ENCODE data around the gene HAUS6. TPM values are rescaled to one million over a fixed set of nuclear protein-coding genes. Genes with fewer than 3 reads are reported as not detected.

HAUS6 gene
- total and polyA plus RNA-seq, 2 of the 4 experiments (the other 2 are of a cell fraction): 5.8 to 13.3 TPM

- H2AK5ac ChIP-seq (ENCODE audit: low read depth, low read length): no peak overlapping the region
- no peak overlapping the region for H2AK9ac ChIP-seq (replicated peaks; ENCODE audit: low read depth, low read length, poor library complexity)
- intact Hi-C loops (cut with micrococcal nuclease): no loop called here
- H2BK5ac ChIP-seq (ENCODE audit: low read depth, low read length, poor library complexity, severe bottlenecking): no peak overlapping the region
- ChIA-PET POLR2A (ENCODE audit: unreplicated experiment) (no interaction called here), CTCF (no interaction called here)
- no peak overlapping the region for H3K4me2 ChIP-seq (ENCODE audit: low read depth, low read length)
- ATAC-seq (ENCODE audit: low read depth) (no peak), DNase-seq (no peak)
- BruUV-seq (replicated peaks): no TSS peak
- no peaks in the 10 kb centered on the region for H3K9me3 ChIP-seq (ENCODE audit: control insufficient read depth, insufficient read depth, low read length)
- H4K5ac ChIP-seq (ENCODE audit: low read depth, low read length): no peak overlapping the region
- H4K20me1 ChIP-seq (ENCODE audit: insufficient read depth, low read length): no peaks in the 10 kb centered on the region
- no peak overlapping the region for H3K14ac ChIP-seq (replicated peaks; ENCODE audit: low read depth, low read length)
- H3K79me1 ChIP-seq (ENCODE audit: low read depth in 1 of 2, low read length in 2 of 2): no peaks in the 10 kb centered on the region
- H3K36me3 ChIP-seq (ENCODE audit: control insufficient read depth, insufficient read depth, low read length): no peaks in the 10 kb centered on the region
- dilution Hi-C loops (cut with HindIII; ENCODE audit: low sequenced_read_pairs, unreplicated experiment): no loop called here
- H2BK15ac ChIP-seq (ENCODE audit: low read depth, low read length): no peak overlapping the region
- no peak overlapping the region for H3K18ac ChIP-seq (ENCODE audit: low read depth, low read length)
- no peak overlapping the region for H3K4ac ChIP-seq (ENCODE audit: low read depth, low read length)
- H3K9me1 ChIP-seq (ENCODE audit: insufficient read depth, low read length): peaks cover 8% of the 10 kb centered on the region; the same call in 1 of the 2 replicates
- no peak overlapping the region for H2BK120ac ChIP-seq (ENCODE audit: low read depth, low read length)
- no peaks in the 10 kb centered on the region for H3K27me3 ChIP-seq (ENCODE audit: control insufficient read depth, insufficient read depth, low read length)
- H3K4me3 ChIP-seq (ENCODE audit: insufficient read depth, low read depth, low read length): no peak overlapping the region
- H3K9ac ChIP-seq (ENCODE audit: low read depth, low read length): no peak overlapping the region
- no peak overlapping the region for H3K23ac ChIP-seq (ENCODE audit: low read depth, low read length)
- H3K27ac ChIP-seq (ENCODE audit: insufficient read depth, low read length): no peak overlapping the region
- WGBS, 2 experiments (ENCODE audit: extremely low coverage in 2 of 2, insufficient read length in 1 of 2): no CpG with 5 or more reads among the region's 5 CpGs
- in situ Hi-C loops (cut with MboI; ENCODE audit: low sequenced_read_pairs): no loop called here
- no peak overlapping the region for H2BK20ac ChIP-seq (ENCODE audit: low read depth, low read length)
- peaks cover 4% of the 10 kb centered on the region for H3K4me1 ChIP-seq (ENCODE audit: control insufficient read depth, insufficient read depth, low read length)
- no peak overlapping the region for H4K91ac ChIP-seq (ENCODE audit: insufficient read depth, low read depth, low read length)
- no peak overlapping the region for H4K8ac ChIP-seq (ENCODE audit: low read depth in 2 of 2, low read length in 2 of 2)
- no peak overlapping the region for H2AFZ ChIP-seq (replicated peaks; ENCODE audit: low read length, poor library complexity)
- no peak overlapping the region for H3K56ac ChIP-seq (ENCODE audit: extremely low read depth, insufficient read depth, low read length)
- no peak for TF ChIP-seq BHLHE40 (IDR thresholded peaks at IDR 0.05; ENCODE audit: low read depth, low read length)
- no peak for TF ChIP-seq SMC3 (IDR thresholded peaks at IDR 0.05; ENCODE audit: low read depth, low read length)
- no peak for TF ChIP-seq RAD21 (IDR thresholded peaks at IDR 0.05; ENCODE audit: low read length)
- TF ChIP-seq MXI1 (IDR thresholded peaks at IDR 0.05; ENCODE audit: borderline replicate concordance, low read depth, low read length): no peak
- TF ChIP-seq MAFK (IDR thresholded peaks at IDR 0.05; ENCODE audit: low read depth, low read length): no peak
- no peak for TF ChIP-seq ELK1 (IDR thresholded peaks at IDR 0.05; ENCODE audit: borderline replicate concordance, low read depth, low read length)
- TF ChIP-seq RFX5 (IDR thresholded peaks at IDR 0.05; ENCODE audit: low read depth, low read length): no peak
These were observed 43.2 kb upstream of the HAUS6 start for GRCh38 chr9:19145881-19146280.

Measured in IMR-90 (cell line).